Stimulated activated CD8-positive, alpha-beta memory T cell treated with anti-CD3 and anti-CD28 coated beads, Interleukin-7, amount 100 ng/mL, for 24 hours (primary cell): Measurements from ENCODE around the gene DDX10.

Experiments
- DNase-seq: peaks from one replicate; pipeline ENCODE4 v3.0.0-alpha.2; 2020; ENCODE audit warnings: low read depth

DDX10 gene

GRCh38 chr11:108983636-108984420, 319.0 kb downstream of the DDX10 start:
- no peak for DNase-seq

GRCh38 chr11:108984523-108984922, 319.7 kb downstream of the DDX10 start:
- no peak for DNase-seq

- no peak for DNase-seq
Observed at GRCh38 chr11:108985236-108985944, 320.5 kb downstream of the DDX10 start.

- no peak for DNase-seq
Observed at GRCh38 chr11:108985945-108986279, 321.0 kb downstream of the DDX10 start.
